ENCODE results near the gene UBASH3A.

UBASH3A gene

GRCh38 chr21:42452401-42453223 lies 48.9 kb downstream of the UBASH3A start:
- no peak overlapping the region for H3K4me3 ChIP-seq (ENCODE audit: low read depth, low read length)
- in situ Hi-C loops (cut with HindIII; ENCODE audit: low sequenced_read_pairs), result no loop called here
- no peak for TF ChIP-seq CTCF (IDR thresholded peaks at IDR 0.05; ENCODE audit: low read depth, low read length, missing control alignments)
- DNase-seq (ENCODE audit: low read depth), result no peak

- TF ChIP-seq CTCF (IDR thresholded peaks at IDR 0.05; ENCODE audit: low read depth, low read length, missing control alignments), result no peak
- no peak for DNase-seq (ENCODE audit: low read depth)
- in situ Hi-C loops (cut with HindIII; ENCODE audit: low sequenced_read_pairs), result no loop called here
- H3K4me3 ChIP-seq (ENCODE audit: low read depth, low read length), result no peak overlapping the region
Observed at GRCh38 chr21:42453224-42453985, 49.7 kb downstream of the UBASH3A start.

- no peak for DNase-seq (ENCODE audit: low read depth)
- H3K4me3 ChIP-seq (ENCODE audit: low read depth, low read length), result no peak overlapping the region
- no peak for TF ChIP-seq CTCF (IDR thresholded peaks at IDR 0.05; ENCODE audit: low read depth, low read length, missing control alignments)
- in situ Hi-C loops (cut with HindIII; ENCODE audit: low sequenced_read_pairs), result no loop called here
Observed at GRCh38 chr21:42453986-42454570, 50.4 kb downstream of the UBASH3A start.

GRCh38 chr21:42454786-42455185 lies 51.1 kb downstream of the UBASH3A start:
- no peak overlapping the region for H3K4me3 ChIP-seq (ENCODE audit: low read depth, low read length)
- DNase-seq (ENCODE audit: low read depth), result no peak
- no peak for TF ChIP-seq CTCF (IDR thresholded peaks at IDR 0.05; ENCODE audit: low read depth, low read length, missing control alignments)
- in situ Hi-C loops (cut with HindIII; ENCODE audit: low sequenced_read_pairs), result no loop called here

GRCh38 chr21:42455196-42455595 lies 51.5 kb downstream of the UBASH3A start:
- no peak for DNase-seq (ENCODE audit: low read depth)

More at GRCh38 chr21:42455196-42455595, 51.5 kb downstream of the UBASH3A start:
- in situ Hi-C loops (cut with HindIII; ENCODE audit: low sequenced_read_pairs), result no loop called here
- TF ChIP-seq CTCF (IDR thresholded peaks at IDR 0.05; ENCODE audit: low read depth, low read length, missing control alignments), result no peak
- no peak overlapping the region for H3K4me3 ChIP-seq (ENCODE audit: low read depth, low read length)
